GM12878 (cell line): ENCODE data around the gene BIVM. TPM values are rescaled to one million over a fixed set of nuclear protein-coding genes. Genes with fewer than 3 reads are reported as not detected.

Experiments
- ATAC-seq: fragments of 200-7000 bp; cut with Tn5 transposase; 3 replicates; pipeline ENCODE4 v1.9.1; 2020; ENCODE audit warnings: mild to moderate bottlenecking, moderate library complexity
- BruUV-seq: library from RNA; stranded (reverse); fragments of 400-500 nt; replicated peaks from 2 replicates; lab custom pipeline; 2021; lab: Mats Ljungman, UMichigan
- CTCF ChIA-PET: fragments of 300-600 bp; sonication (Branson Sonifier 250); formaldehyde crosslinking; extraction: SDS; loops from one replicate; lab custom pipeline; 2021; ENCODE audit warnings: inconsistent platforms; lab: Yijun Ruan, JAX
- POLR2A ChIA-PET: fragments of 350-600 bp; formaldehyde crosslinking; extraction: SDS; loops from one replicate; lab custom pipeline; 2021; ENCODE audit warnings: inconsistent platforms; lab: Charles Lee
- RAD21 ChIA-PET: fragments of 300-600 bp; sonication (Branson Sonifier 250); formaldehyde crosslinking; loops from one replicate; lab custom pipeline; 2023; ENCODE audit warnings: antibody characterized with exemption; ENCODE audit not compliant: unreplicated experiment; lab: Charles Lee
- SMC1A ChIA-PET: fragments of 300-600 bp; sonication (Branson Sonifier 250); formaldehyde crosslinking; loops from one replicate; lab custom pipeline; 2023; ENCODE audit not compliant: unreplicated experiment, uncharacterized antibody; lab: Charles Lee
- DNase-seq: peaks from one replicate; pipeline ENCODE4 v3.0.0-alpha.2; 2011; ENCODE audit warnings: low read depth, low spot score
- FAIRE-seq: peaks from 3 replicates; lab custom pipeline; 2011; peaks lifted over from hg19 to GRCh38; lab: Jason Lieb, UNC
- H2AFZ ChIP-seq: 2 replicates; pipeline ENCODE4 v1.6.0; 2011; ENCODE audit warnings: low read depth, low read length, control low read depth; ENCODE audit not compliant: control insufficient read depth
- H3K27ac ChIP-seq: 2 replicates; pipeline ENCODE4 v1.5.1; 2011; ENCODE audit warnings: control low read depth; ENCODE audit not compliant: control insufficient read depth, insufficient read depth
- H3K27me3 ChIP-seq, 2 experiments: replicated peaks in 1 of 2; 2 replicates each; pipeline versions ENCODE4 v1.6.0 to v1.6.1; 2011; ENCODE audit warnings: low read length in 1 of 2; ENCODE audit not compliant: control insufficient read depth in 2 of 2, insufficient read depth in 2 of 2
- H3K36me3 ChIP-seq, 2 experiments: 2 replicates each; pipeline ENCODE4 v1.5.1; 2011; ENCODE audit warnings: low read length in 1 of 2; ENCODE audit not compliant: control insufficient read depth in 2 of 2, insufficient read depth in 2 of 2
- H3K4me1 ChIP-seq: 2 replicates; pipeline ENCODE4 v1.6.1; 2011; ENCODE audit warnings: mild to moderate bottlenecking, low read length, moderate library complexity, mixed read lengths; ENCODE audit not compliant: control insufficient read depth, insufficient read depth
- H3K4me2 ChIP-seq: 2 replicates; pipeline ENCODE4 v1.6.0; 2011; ENCODE audit warnings: control low read depth; ENCODE audit not compliant: control insufficient read depth, insufficient read depth
- H3K4me3 ChIP-seq: fragments of 200-600 bp; sonication (generic); 2 replicates; pipeline ENCODE4 v1.5.1; 2016
- H3K79me2 ChIP-seq: 2 replicates; pipeline ENCODE4 v1.6.0; 2011; ENCODE audit warnings: low read length; ENCODE audit not compliant: control insufficient read depth, insufficient read depth
- H3K9ac ChIP-seq: 2 replicates; pipeline ENCODE4 v1.8.0; 2011; ENCODE audit warnings: low read length, control low read depth, mixed read lengths; ENCODE audit not compliant: control insufficient read depth, insufficient read depth
- H3K9me3 ChIP-seq: replicated peaks from 3 replicates; pipeline ENCODE4 v1.5.1; 2011; ENCODE audit warnings: mild to moderate bottlenecking, low read length; ENCODE audit not compliant: control insufficient read depth, insufficient read depth
- H4K20me1 ChIP-seq: 2 replicates; pipeline ENCODE4 v1.6.0; 2011; ENCODE audit not compliant: control insufficient read depth, insufficient read depth
- BCL11A ChIP-seq: IDR thresholded peaks from 2 replicates; pipeline ENCODE4 v1.6.1; 2011; ENCODE audit warnings: low read depth, low read length
- CHD4 ChIP-seq: fragments of 200-600 bp; sonication (generic); IDR thresholded peaks from 2 replicates; pipeline ENCODE4 v1.6.1; 2016; ENCODE audit warnings: mild to moderate bottlenecking
- ELK1 ChIP-seq: IDR thresholded peaks from 2 replicates; pipeline ENCODE4 v1.6.1; 2012; ENCODE audit warnings: low read depth, low read length, improper control_type of control experiment
- ESRRA ChIP-seq: IDR thresholded peaks from 2 replicates; pipeline ENCODE4 v1.6.1; 2012; ENCODE audit warnings: mild to moderate bottlenecking, low read length, improper control_type of control experiment
- HDGF ChIP-seq: fragments of 450-650 bp; IDR thresholded peaks from 2 replicates; pipeline ENCODE4 v1.6.1; 2016; ENCODE audit warnings: antibody characterized with exemption
- IKZF2 ChIP-seq, 2 experiments: fragments of 450-650 bp; IDR thresholded peaks; 2 replicates each; pipeline ENCODE4 v1.6.1; 2017; ENCODE audit warnings: mild to moderate bottlenecking in 2 of 2, moderate library complexity in 2 of 2
- JUND ChIP-seq: IDR thresholded peaks from 2 replicates; pipeline ENCODE4 v1.6.1; 2012; ENCODE audit warnings: low read depth, mild to moderate bottlenecking, low read length, improper control_type of control experiment, moderate library complexity
- NFYB ChIP-seq: IDR thresholded peaks from 2 replicates; pipeline ENCODE4 v1.6.1; 2011; ENCODE audit warnings: low read depth, mild to moderate bottlenecking, low read length, improper control_type of control experiment, moderate library complexity; ENCODE audit not compliant: insufficient read depth
- NRF1 ChIP-seq: conservative IDR thresholded peaks from 2 replicates; pipeline ENCODE4 v1.6.1; 2011; ENCODE audit warnings: mild to moderate bottlenecking, low read depth, low read length, improper control_type of control experiment
- PML ChIP-seq: IDR thresholded peaks from 2 replicates; pipeline ENCODE4 v1.6.1; 2012; ENCODE audit warnings: low read length, inconsistent platforms
- RBBP5 ChIP-seq: fragments of 200-600 bp; sonication (generic); conservative IDR thresholded peaks from 2 replicates; pipeline ENCODE4 v1.6.1; 2016
- SMC3 ChIP-seq: IDR thresholded peaks from 2 replicates; pipeline ENCODE4 v1.6.1; 2011; ENCODE audit warnings: low read length, improper control_type of control experiment, borderline replicate concordance
- SP1 ChIP-seq: IDR thresholded peaks from one replicate; pipeline ENCODE4 v1.6.1; 2011; ENCODE audit warnings: low read depth, low read length
- TAF1 ChIP-seq: IDR thresholded peaks from 2 replicates; pipeline ENCODE4 v1.6.1; 2011; ENCODE audit warnings: mild to moderate bottlenecking, low read depth, low read length, borderline replicate concordance
- ZBED1 ChIP-seq: IDR thresholded peaks from 2 replicates; pipeline ENCODE4 v1.6.1; 2016; ENCODE audit warnings: borderline replicate concordance
- ZBTB4 ChIP-seq: fragments of 450-650 bp; formaldehyde crosslinking; IDR thresholded peaks from 2 replicates; pipeline ENCODE4 v1.4.0; 2022; ENCODE audit warnings: mild to moderate bottlenecking, moderate library complexity
- ZNF622 ChIP-seq: fragments of 450-650 bp; IDR thresholded peaks from 2 replicates; pipeline ENCODE4 v1.6.1; 2017; ENCODE audit warnings: mild to moderate bottlenecking, inconsistent platforms
- WGBS: methylation state at CpG from one replicate; pipeline ENCODE4 v1.1.6; 2016; ENCODE audit warnings: low lambda C conversion rate; ENCODE audit not compliant: insufficient replicate concordance, insufficient coverage; ENCODE audit errors: missing lambda C conversion rate; 5-methylcytosine and 5-hydroxymethylcytosine counted together
- in situ Hi-C: fragments of 300-500 bp; cut with MboI; formaldehyde crosslinking; loops from 9 replicates; pipeline ENCODE4 v1.14.3; 2018; ENCODE audit warnings: mixed read lengths
- intact Hi-C: fragments of 100-400 bp; cut with micrococcal nuclease; formaldehyde crosslinking; loops from one replicate; pipeline ENCODE4 v1.14.2; 2022; ENCODE audit not compliant: unreplicated experiment
- polyA plus RNA-seq, 11 experiments: library from polyadenylated mRNA; depleted of rRNA in 4 of 11; unstranded in 6 of 11; stranded (reverse) in 5 of 11; fragments of >200 nt; fragmentation: Nextera tagmentation in 4 of 11; fragmentation: Illumina TruSeq in 1 of 11; extraction: Ambion mirVana in 4 of 11; extraction: Trizol in 1 of 11; gene quantifications; 1 replicate in 1 of 11; 2 replicates in 10 of 11; pipeline versions ENCODE4 v1.2.1 to v1.2.3, GENCODE V29; 2011 to 2016; ENCODE audit warnings: inconsistent platforms in 2 of 11, missing spikeins in 2 of 11, low read depth in 1 of 11
- total RNA-seq, 4 experiments: library from RNA; depleted of rRNA in 3 of 4; stranded (reverse); fragments of >200 nt in 3 of 4; fragmentation: Illumina TruSeq in 1 of 4; extraction: Trizol in 1 of 4; gene quantifications; 2 replicates each; pipeline versions ENCODE4 v1.2.1 to v1.2.3, GENCODE V29; 2013 to 2021
- TF ChIP-seq, protein P1 (sequence below): fragments of 450-650 bp; IDR thresholded peaks from 2 replicates; pipeline ENCODE4 v1.6.1; 2017; ENCODE audit warnings: mild to moderate bottlenecking, moderate library complexity

Gene BIVM
- total and polyA plus RNA-seq, 10 of the 15 experiments (the other 5 are each of a cell fraction or from before 2014, with no cell fraction given) = 3.4 to 20.1 (median 14.1) TPM

GRCh38 chr13:102868366-102868936 is 69.5 kb downstream of the BIVM start:
- no peak for FAIRE-seq
- H3K27me3 ChIP-seq = no peaks in the 10 kb centered on the region
- intact Hi-C loops (no loop called here), in situ Hi-C loops (no loop called here)
- no peak for ATAC-seq
- 94% methylated on average over 5 of the region's 5 CpGs for WGBS
- DNase-seq = no peak
- ChIA-PET CTCF (no interaction called here), RAD21 (no interaction called here), POLR2A (no interaction called here), SMC1A (no interaction called here)
- H3K79me2 ChIP-seq = no peaks in the 10 kb centered on the region; the same call in 1 of the 2 replicates
- no peaks in the 10 kb centered on the region for H3K9me3 ChIP-seq
- no peak overlapping the region for H2AFZ ChIP-seq
- no TSS peak for BruUV-seq
- H3K36me3 ChIP-seq = peaks cover 11 to 40% of the 10 kb centered on the region in 2 experiments
- H3K27ac ChIP-seq = no peak overlapping the region
- H3K4me3 ChIP-seq = no peak overlapping the region
- no peaks in the 10 kb centered on the region for H3K4me1 ChIP-seq
- no peak overlapping the region for H3K9ac ChIP-seq
- H3K4me2 ChIP-seq = no peak overlapping the region
- no peaks in the 10 kb centered on the region for H4K20me1 ChIP-seq
- TF ChIP-seq ZNF622 = no peak
- TF ChIP-seq ZBTB4 = no peak
- TF ChIP-seq PML = no peak
- TF ChIP-seq SMC3 = no peak
- TF ChIP-seq RBBP5 = no peak
- TF ChIP-seq NRF1 = no peak
- TF ChIP-seq, protein P1, sequence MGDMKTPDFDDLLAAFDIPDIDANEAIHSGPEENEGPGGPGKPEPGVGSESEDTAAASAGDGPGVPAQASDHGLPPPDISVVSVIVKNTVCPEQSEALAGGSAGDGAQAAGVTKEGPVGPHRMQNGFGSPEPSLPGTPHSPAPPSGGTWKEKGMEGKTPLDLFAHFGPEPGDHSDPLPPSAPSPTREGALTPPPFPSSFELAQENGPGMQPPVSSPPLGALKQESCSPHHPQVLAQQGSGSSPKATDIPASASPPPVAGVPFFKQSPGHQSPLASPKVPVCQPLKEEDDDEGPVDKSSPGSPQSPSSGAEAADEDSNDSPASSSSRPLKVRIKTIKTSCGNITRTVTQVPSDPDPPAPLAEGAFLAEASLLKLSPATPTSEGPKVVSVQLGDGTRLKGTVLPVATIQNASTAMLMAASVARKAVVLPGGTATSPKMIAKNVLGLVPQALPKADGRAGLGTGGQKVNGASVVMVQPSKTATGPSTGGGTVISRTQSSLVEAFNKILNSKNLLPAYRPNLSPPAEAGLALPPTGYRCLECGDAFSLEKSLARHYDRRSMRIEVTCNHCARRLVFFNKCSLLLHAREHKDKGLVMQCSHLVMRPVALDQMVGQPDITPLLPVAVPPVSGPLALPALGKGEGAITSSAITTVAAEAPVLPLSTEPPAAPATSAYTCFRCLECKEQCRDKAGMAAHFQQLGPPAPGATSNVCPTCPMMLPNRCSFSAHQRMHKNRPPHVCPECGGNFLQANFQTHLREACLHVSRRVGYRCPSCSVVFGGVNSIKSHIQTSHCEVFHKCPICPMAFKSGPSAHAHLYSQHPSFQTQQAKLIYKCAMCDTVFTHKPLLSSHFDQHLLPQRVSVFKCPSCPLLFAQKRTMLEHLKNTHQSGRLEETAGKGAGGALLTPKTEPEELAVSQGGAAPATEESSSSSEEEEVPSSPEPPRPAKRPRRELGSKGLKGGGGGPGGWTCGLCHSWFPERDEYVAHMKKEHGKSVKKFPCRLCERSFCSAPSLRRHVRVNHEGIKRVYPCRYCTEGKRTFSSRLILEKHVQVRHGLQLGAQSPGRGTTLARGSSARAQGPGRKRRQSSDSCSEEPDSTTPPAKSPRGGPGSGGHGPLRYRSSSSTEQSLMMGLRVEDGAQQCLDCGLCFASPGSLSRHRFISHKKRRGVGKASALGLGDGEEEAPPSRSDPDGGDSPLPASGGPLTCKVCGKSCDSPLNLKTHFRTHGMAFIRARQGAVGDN = no peak
- no peak for TF ChIP-seq SP1
- no peak for TF ChIP-seq ELK1
- TF ChIP-seq IKZF2 (IDR thresholded peaks at IDR 0.05) = no peak
- TF ChIP-seq CHD4 = no peak
- no peak for TF ChIP-seq ZBED1
- TF ChIP-seq TAF1 = no peak
- no peak for TF ChIP-seq HDGF
- no peak for TF ChIP-seq ESRRA
- no peak for TF ChIP-seq NFYB
- no peak for TF ChIP-seq BCL11A
- no peak for TF ChIP-seq JUND
